GM23338 (cell line): ENCODE data around the gene SASH3. TPM values are rescaled to one million over a fixed set of nuclear protein-coding genes. Genes with fewer than 3 reads are reported as not detected.

Experiments
- ATAC-seq: fragments of 200-7000 bp; cut with Tn5 transposase; 3 replicates; pipeline ENCODE4 v1.9.1; 2020
- DNase-seq: peaks from one replicate; pipeline ENCODE4 v3.0.0-alpha.2; 2015; ENCODE audit warnings: low spot score
- H2AFZ ChIP-seq: fragments of 200-600 bp; sonication (generic); 2 replicates; pipeline ENCODE4 v1.8.0; 2016; ENCODE audit warnings: antibody characterized with exemption, mild to moderate bottlenecking, moderate library complexity
- H3F3A ChIP-seq: fragments of 200-600 bp; sonication (generic); replicated peaks from 2 replicates; pipeline ENCODE4 v1.8.0; 2017; ENCODE audit warnings: antibody characterized with exemption, mixed run types, low read depth
- H3K27ac ChIP-seq: fragments of 200-600 bp; sonication (generic); 2 replicates; pipeline ENCODE4 v1.6.1; 2016; ENCODE audit warnings: low read depth
- H3K27me3 ChIP-seq: fragments of 200-600 bp; sonication (generic); 2 replicates; pipeline ENCODE4 v1.8.0; 2016; ENCODE audit warnings: mild to moderate bottlenecking, mixed run types, moderate library complexity; ENCODE audit not compliant: insufficient read depth
- H3K36me3 ChIP-seq: fragments of 200-600 bp; sonication (generic); 2 replicates; pipeline ENCODE4 v1.8.0; 2016; ENCODE audit warnings: mild to moderate bottlenecking; ENCODE audit not compliant: insufficient read depth
- H3K4me1 ChIP-seq: fragments of 200-600 bp; sonication (generic); 2 replicates; pipeline ENCODE4 v1.8.0; 2016; ENCODE audit warnings: mild to moderate bottlenecking, moderate library complexity; ENCODE audit not compliant: insufficient read depth
- H3K4me2 ChIP-seq: fragments of 200-600 bp; sonication (generic); 2 replicates; pipeline ENCODE4 v1.7.1; 2017; ENCODE audit warnings: mixed run types
- H3K4me3 ChIP-seq: fragments of 200-600 bp; sonication (generic); 2 replicates; pipeline ENCODE4 v1.6.1; 2016; ENCODE audit warnings: mixed run types
- H3K79me2 ChIP-seq: fragments of 200-600 bp; sonication (generic); replicated peaks from 2 replicates; pipeline ENCODE4 v1.8.0; 2017; ENCODE audit warnings: mild to moderate bottlenecking; ENCODE audit not compliant: insufficient read depth
- H3K9me2 ChIP-seq: fragments of 200-600 bp; sonication (generic); 2 replicates; pipeline ENCODE4 v1.8.0; 2017; ENCODE audit not compliant: insufficient read depth
- H4K20me1 ChIP-seq: fragments of 200-600 bp; sonication (generic); replicated peaks from 2 replicates; pipeline ENCODE4 v1.8.0; 2017; ENCODE audit warnings: mild to moderate bottlenecking; ENCODE audit not compliant: insufficient read depth
- H3K27ac Mint-ChIP-seq: 2 replicates; pipeline ENCODE4 v1.8.0; 2020; ENCODE audit warnings: inconsistent platforms, mild to moderate bottlenecking, moderate library complexity, mixed read lengths
- H3K27me3 Mint-ChIP-seq: 3 replicates; pipeline ENCODE4 v1.8.0; 2022; ENCODE audit warnings: low read depth, mild to moderate bottlenecking, moderate library complexity, mixed read lengths, inconsistent platforms; ENCODE audit not compliant: insufficient read depth, poor library complexity
- H3K36me3 Mint-ChIP-seq: 3 replicates; pipeline ENCODE4 v1.8.0; 2021; ENCODE audit warnings: low read depth, mild to moderate bottlenecking, inconsistent platforms, moderate library complexity, mixed read lengths
- H3K4me1 Mint-ChIP-seq: 3 replicates; pipeline ENCODE4 v1.8.0; 2020; ENCODE audit warnings: mild to moderate bottlenecking, inconsistent platforms, mixed read lengths
- H3K4me3 Mint-ChIP-seq: 3 replicates; pipeline ENCODE4 v1.8.0; 2021; ENCODE audit warnings: moderate library complexity, mild to moderate bottlenecking, inconsistent platforms, mixed read lengths
- H3K9me3 Mint-ChIP-seq: 3 replicates; pipeline ENCODE4 v1.8.0; 2020; ENCODE audit warnings: moderate library complexity, mild to moderate bottlenecking, inconsistent platforms, mixed read lengths
- CREB1 ChIP-seq: fragments of 250-450 bp; sonication (Bioruptor Pico); IDR thresholded peaks from 2 replicates; pipeline ENCODE4 v1.5.0; 2020; ENCODE audit warnings: low read depth, mild to moderate bottlenecking, moderate library complexity
- CTCF ChIP-seq, 2 experiments: fragments of 200-600 bp in 1 of 2; sonication (generic) in 1 of 2; conservative IDR thresholded peaks; 2 replicates each; pipeline versions ENCODE4 v1.5.1 to v1.6.1; 2016 to 2017; ENCODE audit warnings: antibody characterized with exemption in 2 of 2, low read depth in 2 of 2, mild to moderate bottlenecking in 2 of 2, moderate library complexity in 1 of 2
- ETS1 ChIP-seq: IDR thresholded peaks from 2 replicates; pipeline ENCODE4 v1.6.1; 2016; ENCODE audit warnings: antibody characterized with exemption
- EZH2 ChIP-seq: fragments of 200-600 bp; sonication (generic); IDR thresholded peaks from one replicate; pipeline ENCODE4 v1.8.0; 2017; ENCODE audit warnings: antibody characterized with exemption, mild to moderate bottlenecking, low read depth; ENCODE audit not compliant: unreplicated experiment
- EZH2phosphoT487 ChIP-seq: fragments of 200-600 bp; sonication (generic); IDR thresholded peaks from one replicate; pipeline ENCODE4 v1.8.1; 2018; ENCODE audit warnings: antibody characterized with exemption; ENCODE audit not compliant: unreplicated experiment
- JUNB ChIP-seq: IDR thresholded peaks from one replicate; pipeline ENCODE4 v1.6.1; 2016; ENCODE audit warnings: antibody characterized with exemption; ENCODE audit not compliant: unreplicated experiment
- NANOG ChIP-seq: IDR thresholded peaks from 2 replicates; pipeline ENCODE4 v1.6.1; 2016; ENCODE audit warnings: antibody characterized with exemption, borderline replicate concordance
- POLR2AphosphoS5 ChIP-seq: IDR thresholded peaks from 2 replicates; pipeline ENCODE4 v1.6.1; 2016; ENCODE audit warnings: antibody characterized with exemption, low read depth
- REST ChIP-seq: IDR thresholded peaks from one replicate; pipeline ENCODE4 v1.6.1; 2018; ENCODE audit warnings: antibody characterized with exemption; ENCODE audit not compliant: unreplicated experiment
- STAT1 ChIP-seq: IDR thresholded peaks from one replicate; pipeline ENCODE4 v1.6.1; 2016; ENCODE audit warnings: antibody characterized with exemption; ENCODE audit not compliant: unreplicated experiment
- ZNF114 ChIP-seq: fragments of 250-450 bp; sonication (Bioruptor Pico); IDR thresholded peaks from 2 replicates; pipeline ENCODE4 v1.5.0; 2020; ENCODE audit warnings: mild to moderate bottlenecking, moderate library complexity
- ZNF331 ChIP-seq: fragments of 250-450 bp; sonication (Bioruptor Pico); IDR thresholded peaks from 2 replicates; pipeline ENCODE4 v1.5.0; 2020; ENCODE audit warnings: low read depth, mild to moderate bottlenecking, moderate library complexity
- ZNF462 ChIP-seq: fragments of 250-450 bp; sonication (Bioruptor Pico); IDR thresholded peaks from 2 replicates; pipeline ENCODE4 v1.5.0; 2020; ENCODE audit warnings: mild to moderate bottlenecking, moderate library complexity
- polyA plus RNA-seq: library from polyadenylated mRNA; unstranded; fragments of >200 nt; fragmentation: Nextera tagmentation; extraction: Ambion mirVana; gene quantifications from 2 replicates; pipeline ENCODE4 v1.2.1, GENCODE V29; 2016
- total RNA-seq: library from RNA; depleted of rRNA; stranded (reverse); fragments of >200 nt; shearing (Covaris generic); gene quantifications from 2 replicates; pipeline ENCODE4 v1.2.3, GENCODE V29; 2014

SASH3 gene
- total and polyA plus RNA-seq, 2 experiments from 2014 or later, result 0.18 TPM; not detected in 1

- TF ChIP-seq ZNF331 (CRISPR knock-in tag) (no peak), ZNF114 (CRISPR knock-in tag) (no peak), CREB1 (CRISPR knock-in tag) (no peak), STAT1 (no peak), ETS1 (no peak), NANOG (no peak), EZH2 (no peak), JUNB (no peak), EZH2phosphoT487 (no peak), REST (no peak), POLR2AphosphoS5 (no peak), ZNF462 (CRISPR knock-in tag) (no peak), CTCF (conservative IDR thresholded peaks at IDR 0.05; ENCODE audit: low read depth in 2 of 2) (no peak)
- no peak overlapping the region for H3K4me3 ChIP-seq
- no peaks in the 10 kb centered on the region for H3K27me3 Mint-ChIP-seq
- DNase-seq (no peak), ATAC-seq (no peak)
- no peaks in the 10 kb centered on the region for H4K20me1 ChIP-seq
- no peaks in the 10 kb centered on the region for H3K79me2 ChIP-seq
- H3K4me1 Mint-ChIP-seq, result no peaks in the 10 kb centered on the region
- H3K27ac ChIP-seq, result no peak overlapping the region
- no peak overlapping the region for H3K27ac Mint-ChIP-seq
- H3K9me3 Mint-ChIP-seq, result no peaks in the 10 kb centered on the region
- no peaks in the 10 kb centered on the region for H3F3A ChIP-seq
- no peaks in the 10 kb centered on the region for H3K27me3 ChIP-seq
- H3K36me3 ChIP-seq, result no peaks in the 10 kb centered on the region
- no peak overlapping the region for H2AFZ ChIP-seq
- no peaks in the 10 kb centered on the region for H3K4me1 ChIP-seq
- no peak overlapping the region for H3K4me2 ChIP-seq
- no peak overlapping the region for H3K4me3 Mint-ChIP-seq
- H3K36me3 Mint-ChIP-seq, result peaks cover 32% of the 10 kb centered on the region
- no peaks in the 10 kb centered on the region for H3K9me2 ChIP-seq
These were observed 34.1 kb downstream of the SASH3 start for GRCh38 chrX:129813662-129814368.
